GM12801 (cell line): ENCODE data around the gene COPZ1.

Source experiments
- CTCF ChIP-seq: IDR thresholded peaks from one replicate; pipeline ENCODE4 v1.5.1; 2011; ENCODE audit warnings: control low read depth; ENCODE audit not compliant: insufficient read length; ENCODE audit errors: extremely low read depth

Gene COPZ1

DNA sequence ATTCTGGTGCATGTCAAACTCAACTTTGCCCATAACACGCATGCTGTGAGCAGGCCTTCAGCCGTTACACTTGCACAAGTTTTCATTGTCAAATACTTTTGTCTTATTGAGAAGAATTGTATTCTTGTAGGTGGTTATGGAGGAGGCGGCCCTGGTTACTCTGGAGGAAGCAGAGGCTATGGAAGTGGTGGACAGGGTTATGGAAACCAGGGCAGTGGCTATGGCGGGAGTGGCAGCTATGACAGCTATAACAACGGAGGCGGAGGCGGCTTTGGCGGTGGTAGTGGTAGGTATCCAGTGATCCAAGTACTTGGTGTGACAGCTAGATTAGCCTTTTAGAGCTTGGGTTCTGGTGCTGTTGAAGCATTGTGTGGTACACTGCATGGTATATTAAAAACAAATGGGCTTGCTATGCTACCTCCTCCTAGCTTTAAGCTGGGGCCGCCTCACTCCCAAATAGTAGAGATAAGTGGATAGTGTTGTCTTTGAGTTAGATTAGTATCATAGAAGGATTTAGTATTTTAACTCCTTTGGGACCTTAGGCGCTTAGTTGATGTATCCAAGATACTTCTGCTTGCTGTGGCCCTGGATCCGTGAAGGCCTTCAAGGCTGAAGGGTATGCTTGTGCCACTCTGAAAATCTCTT is 41.9 kb upstream of the COPZ1 start:
- no peak for TF ChIP-seq CTCF

DNA sequence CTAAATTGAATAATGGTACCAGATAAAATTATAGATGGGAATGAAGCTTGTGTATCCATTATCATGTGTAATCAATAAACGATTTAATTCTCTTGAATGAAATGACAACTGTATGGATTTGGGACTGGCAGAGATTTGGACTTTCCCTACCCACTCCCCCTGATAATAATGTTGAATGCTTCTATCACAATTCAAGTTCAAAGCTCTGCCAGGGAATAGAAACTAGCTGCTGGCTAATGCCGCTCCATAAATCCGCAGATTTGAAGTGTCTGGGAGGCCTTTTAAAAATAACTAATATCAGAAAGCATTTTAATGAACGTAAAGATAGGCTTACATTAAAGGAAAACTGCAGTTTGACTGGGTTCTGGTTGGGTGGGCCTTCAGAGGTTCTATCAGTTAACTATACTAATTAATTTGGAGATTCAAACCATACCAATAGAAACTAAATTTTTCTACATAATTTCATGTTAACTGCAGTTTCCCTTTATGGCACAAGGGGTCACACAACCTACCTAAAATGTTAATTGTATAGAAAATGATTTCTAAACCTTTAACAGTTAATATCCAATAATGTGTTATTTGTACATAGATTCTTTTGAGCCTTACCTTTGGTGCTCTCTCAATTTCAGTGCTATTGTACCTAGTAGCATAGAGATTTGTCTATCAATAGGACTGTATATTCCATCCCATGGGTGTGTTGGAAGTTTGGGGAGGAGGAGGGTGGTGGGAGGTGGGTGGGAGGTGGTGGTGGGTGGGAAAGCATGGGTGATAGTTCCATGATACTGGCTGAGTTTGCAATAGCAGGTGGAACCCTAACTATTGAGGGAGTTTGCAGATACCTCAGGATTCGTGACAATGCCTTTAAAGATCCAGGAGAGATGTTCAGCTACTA is 39.5 kb upstream of the COPZ1 start:
- TF ChIP-seq CTCF, result no peak

- TF ChIP-seq CTCF, result no peak
Observed at GRCh38 chr12:54286042-54287030, 38.6 kb upstream of the COPZ1 start.

- no peak for TF ChIP-seq CTCF
Observed at GRCh38 chr12:54287261-54288157, 37.4 kb upstream of the COPZ1 start.

DNA sequence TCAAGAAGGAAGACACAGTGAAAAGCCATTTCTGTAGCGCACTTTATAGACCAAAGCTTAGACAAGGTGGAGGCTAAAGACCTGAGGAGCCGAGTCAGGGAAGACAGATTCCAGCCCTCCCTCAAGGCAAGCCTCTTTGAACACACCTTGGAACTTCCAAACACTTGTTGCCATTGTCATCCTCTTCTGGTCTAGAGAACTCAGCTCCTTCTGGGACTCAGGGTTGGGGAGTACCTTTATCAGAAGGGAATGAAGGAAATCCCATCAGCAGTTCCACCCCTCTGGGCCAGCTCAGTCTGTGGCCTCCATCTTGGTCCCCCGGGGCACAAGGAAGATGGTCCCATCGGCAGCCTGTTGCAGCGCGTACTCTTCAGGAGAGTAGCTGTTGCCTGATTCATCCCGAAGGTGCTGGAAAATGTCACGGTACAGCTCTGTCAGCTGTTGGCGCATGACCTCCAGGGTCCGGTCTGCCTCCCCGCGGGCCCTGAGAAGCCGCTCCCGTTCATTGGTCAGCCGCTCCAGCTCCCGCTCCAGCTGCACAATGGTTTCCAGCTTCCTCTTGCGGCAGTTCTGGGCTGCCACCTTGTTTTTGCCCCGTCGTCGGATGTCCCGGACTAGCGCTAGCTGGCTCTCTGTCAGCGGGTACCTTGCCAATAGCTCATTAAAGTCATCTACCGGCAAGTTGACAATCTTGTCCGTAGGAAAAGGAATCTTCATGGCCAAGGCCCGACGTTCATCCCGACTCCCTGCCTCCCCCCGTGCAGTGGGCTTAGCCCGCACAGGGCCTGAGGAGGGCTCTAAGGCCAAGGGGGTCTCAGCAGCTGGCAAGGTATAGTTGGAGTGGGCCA is 32.6 kb upstream of the COPZ1 start:
- no peak for TF ChIP-seq CTCF

DNA sequence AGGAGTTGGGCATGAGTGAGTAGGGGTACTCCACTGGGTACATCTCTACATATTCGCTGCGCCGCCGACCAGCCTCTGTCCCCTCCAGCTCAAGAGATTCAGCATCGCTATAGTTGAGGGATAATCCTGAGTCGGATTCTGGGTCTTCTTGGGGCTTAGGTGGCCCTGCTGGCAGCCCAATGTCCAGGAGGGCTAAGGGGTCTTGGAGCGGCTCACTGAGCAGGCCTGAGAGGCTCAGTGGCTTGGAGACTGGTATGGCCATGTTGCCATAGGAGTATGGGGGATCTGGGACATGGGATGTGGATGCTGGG is 32.0 kb upstream of the COPZ1 start:
- no peak for TF ChIP-seq CTCF
